Measurements from ENCODE around the gene RERE.

DNA sequence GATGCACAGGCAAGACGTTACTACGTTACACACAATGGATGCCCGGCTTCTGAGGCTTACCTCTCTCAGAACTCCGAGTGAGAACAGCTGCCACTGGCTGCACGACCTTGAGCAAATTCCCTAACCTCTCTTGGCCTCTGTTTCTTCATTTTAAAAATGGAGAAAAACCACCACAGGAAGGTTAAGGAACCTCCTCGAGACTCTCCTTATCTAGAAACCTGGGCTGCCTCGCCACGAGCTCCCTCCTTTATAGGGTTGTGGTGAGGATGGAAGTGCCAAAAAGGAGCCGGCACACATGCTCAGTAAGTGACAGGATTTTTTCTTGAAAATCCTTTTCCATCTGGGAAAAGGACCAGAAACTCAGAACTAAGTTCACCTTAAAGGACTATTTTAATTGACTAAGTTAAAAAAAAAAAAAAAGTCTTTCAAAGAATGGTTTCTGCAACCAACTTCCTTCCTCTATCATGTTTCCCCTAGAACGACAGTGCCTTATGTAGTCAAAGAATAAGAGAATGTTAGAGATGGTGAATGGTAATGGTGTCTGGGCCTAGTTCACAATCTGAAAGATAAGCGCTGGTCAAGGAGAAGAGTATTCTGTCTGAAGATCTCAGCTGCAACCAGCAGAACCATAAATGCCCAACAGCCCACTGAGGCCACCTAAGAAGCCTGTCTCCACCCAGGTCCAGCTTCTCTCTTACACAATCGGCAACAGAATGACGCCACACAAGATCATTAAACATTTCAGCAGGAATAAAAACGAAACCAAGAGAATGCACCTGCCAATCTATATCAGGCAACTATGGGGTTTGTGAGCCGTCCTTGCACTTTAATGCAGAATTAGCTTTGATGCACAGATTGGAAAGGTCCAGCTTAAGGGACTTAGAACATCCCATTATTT, 434.6 kb downstream of the RERE start:
- TF ChIP-seq, protein P1, sequence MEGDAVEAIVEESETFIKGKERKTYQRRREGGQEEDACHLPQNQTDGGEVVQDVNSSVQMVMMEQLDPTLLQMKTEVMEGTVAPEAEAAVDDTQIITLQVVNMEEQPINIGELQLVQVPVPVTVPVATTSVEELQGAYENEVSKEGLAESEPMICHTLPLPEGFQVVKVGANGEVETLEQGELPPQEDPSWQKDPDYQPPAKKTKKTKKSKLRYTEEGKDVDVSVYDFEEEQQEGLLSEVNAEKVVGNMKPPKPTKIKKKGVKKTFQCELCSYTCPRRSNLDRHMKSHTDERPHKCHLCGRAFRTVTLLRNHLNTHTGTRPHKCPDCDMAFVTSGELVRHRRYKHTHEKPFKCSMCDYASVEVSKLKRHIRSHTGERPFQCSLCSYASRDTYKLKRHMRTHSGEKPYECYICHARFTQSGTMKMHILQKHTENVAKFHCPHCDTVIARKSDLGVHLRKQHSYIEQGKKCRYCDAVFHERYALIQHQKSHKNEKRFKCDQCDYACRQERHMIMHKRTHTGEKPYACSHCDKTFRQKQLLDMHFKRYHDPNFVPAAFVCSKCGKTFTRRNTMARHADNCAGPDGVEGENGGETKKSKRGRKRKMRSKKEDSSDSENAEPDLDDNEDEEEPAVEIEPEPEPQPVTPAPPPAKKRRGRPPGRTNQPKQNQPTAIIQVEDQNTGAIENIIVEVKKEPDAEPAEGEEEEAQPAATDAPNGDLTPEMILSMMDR (IDR thresholded peaks at IDR 0.05), result no peak
- no peak for TF ChIP-seq POLR2A (IDR thresholded peaks at IDR 0.05)

Measured in uterus (tissue), 2 donors.